GM06990 (cell line): ENCODE measurements around the gene PPP2R3B.

ENCODE experiments used
- DNase-seq: peaks from one replicate; pipeline ENCODE4 v3.0.0-alpha.2; 2011; ENCODE audit not compliant: insufficient read length; ENCODE audit errors: extremely low read depth
- H3K27me3 ChIP-seq: replicated peaks from 2 replicates; pipeline ENCODE4 v1.6.0; 2011; ENCODE audit warnings: low read length; ENCODE audit not compliant: control insufficient read depth, insufficient read depth
- H3K36me3 ChIP-seq: 2 replicates; pipeline ENCODE4 v1.5.1; 2011; ENCODE audit warnings: low read length; ENCODE audit not compliant: control insufficient read depth, insufficient read depth
- H3K4me3 ChIP-seq: replicated peaks from 2 replicates; pipeline ENCODE4 v1.5.1; 2011; ENCODE audit warnings: low read depth, mild to moderate bottlenecking, control low read depth, low read length
- CTCF ChIP-seq: IDR thresholded peaks from 2 replicates; pipeline ENCODE4 v1.5.1; 2011; ENCODE audit warnings: low read length, control low read depth, mild to moderate bottlenecking, inconsistent platforms; ENCODE audit not compliant: insufficient read depth, poor library complexity, severe bottlenecking

PPP2R3B gene

GRCh38 chrX:413322-414201, 26.9 kb upstream of the PPP2R3B start:
- no peaks in the 10 kb centered on the region for H3K27me3 ChIP-seq
- no peaks in the 10 kb centered on the region for H3K36me3 ChIP-seq
- H3K4me3 ChIP-seq = no peak overlapping the region
- TF ChIP-seq CTCF = no peak
- DNase-seq = no peak

- no peak for DNase-seq
- no peak overlapping the region for H3K4me3 ChIP-seq
- TF ChIP-seq CTCF = no peak
- H3K36me3 ChIP-seq = no peaks in the 10 kb centered on the region
- H3K27me3 ChIP-seq = no peaks in the 10 kb centered on the region
These were observed 23.6 kb upstream of the PPP2R3B start for GRCh38 chrX:410296-410695.

GRCh38 chrX:405149-405548, 18.4 kb upstream of the PPP2R3B start:
- Histone ChIP-seq H3K36me3 (no peaks in the 10 kb centered on the region), H3K4me3 (no peak overlapping the region), H3K27me3 (no peaks in the 10 kb centered on the region)
- TF ChIP-seq CTCF = no peak
- no peak for DNase-seq

- no peaks in the 10 kb centered on the region for H3K27me3 ChIP-seq
- H3K36me3 ChIP-seq = no peaks in the 10 kb centered on the region
- no peak for TF ChIP-seq CTCF
- DNase-seq = no peak
- H3K4me3 ChIP-seq = no peak overlapping the region
These were observed 17.9 kb upstream of the PPP2R3B start for GRCh38 chrX:404656-405055.

GRCh38 chrX:402857-403256, 16.1 kb upstream of the PPP2R3B start:
- Histone ChIP-seq H3K4me3 (no peak overlapping the region), H3K27me3 (no peaks in the 10 kb centered on the region), H3K36me3 (no peaks in the 10 kb centered on the region)
- no peak for TF ChIP-seq CTCF
- DNase-seq = no peak
